Pulmonary artery endothelial cell (primary cell): ENCODE data around the gene PWWP2B. TPM values are rescaled to one million over a fixed set of nuclear protein-coding genes. Genes with fewer than 3 reads are reported as not detected.
A peak's percentile ranks its signal among the peaks of the same experiment; 100 is the strongest.

Experiments
- DNase-seq: peaks from one replicate; pipeline ENCODE4 v3.0.0-alpha.2; 2011; ENCODE audit warnings: low read depth, low spot score
- total RNA-seq: library from RNA; depleted of rRNA; stranded (reverse); fragments of >200 nt; gene quantifications from 2 replicates; pipeline ENCODE4 v1.2.3, GENCODE V29; 2014

PWWP2B gene
- total RNA-seq, 1 donor from 2014 or later: 15.6 TPM

DNA sequence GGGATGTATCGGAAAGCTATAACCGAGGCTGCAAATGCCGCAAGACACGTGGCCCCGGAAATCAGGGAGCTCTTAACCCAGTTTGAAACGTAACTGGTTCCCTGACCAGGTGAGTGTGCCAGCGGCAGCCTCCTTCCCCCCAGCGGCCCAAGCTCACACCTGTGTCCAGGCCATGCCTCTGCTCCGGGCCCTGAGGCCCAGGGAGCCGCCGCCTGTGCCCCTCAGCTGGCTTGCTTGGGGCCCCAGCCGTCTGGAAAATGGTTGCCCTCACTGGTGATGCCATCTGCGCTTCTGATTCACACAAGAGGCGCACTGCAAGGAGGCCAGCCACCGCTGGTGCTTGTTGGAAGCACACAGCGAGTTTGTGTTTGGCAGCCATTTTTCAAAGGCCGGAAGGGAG lies 9.2 kb downstream of the PWWP2B start:
- no peak for DNase-seq

DNA sequence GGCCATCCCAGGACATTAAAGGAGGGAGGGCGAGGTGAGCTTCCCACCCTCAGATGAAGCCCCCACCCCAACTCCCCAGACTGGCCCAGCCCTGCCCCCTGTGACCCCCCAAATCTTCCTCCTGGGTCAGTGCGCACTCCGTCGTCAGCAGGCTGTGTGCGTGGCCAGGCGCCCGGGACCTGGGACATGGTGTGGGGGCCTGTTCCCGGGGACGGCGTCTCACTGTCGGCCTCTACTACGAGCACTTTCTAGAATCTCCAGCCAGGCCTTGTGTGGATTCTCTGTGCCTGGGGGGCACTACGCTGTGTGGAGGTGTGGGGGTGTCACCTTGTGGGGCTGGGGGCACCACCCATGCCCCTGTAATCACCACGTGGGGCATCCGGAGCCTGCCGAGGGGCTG lies 9.8 kb downstream of the PWWP2B start:
- DNase-seq: no peak

DNA sequence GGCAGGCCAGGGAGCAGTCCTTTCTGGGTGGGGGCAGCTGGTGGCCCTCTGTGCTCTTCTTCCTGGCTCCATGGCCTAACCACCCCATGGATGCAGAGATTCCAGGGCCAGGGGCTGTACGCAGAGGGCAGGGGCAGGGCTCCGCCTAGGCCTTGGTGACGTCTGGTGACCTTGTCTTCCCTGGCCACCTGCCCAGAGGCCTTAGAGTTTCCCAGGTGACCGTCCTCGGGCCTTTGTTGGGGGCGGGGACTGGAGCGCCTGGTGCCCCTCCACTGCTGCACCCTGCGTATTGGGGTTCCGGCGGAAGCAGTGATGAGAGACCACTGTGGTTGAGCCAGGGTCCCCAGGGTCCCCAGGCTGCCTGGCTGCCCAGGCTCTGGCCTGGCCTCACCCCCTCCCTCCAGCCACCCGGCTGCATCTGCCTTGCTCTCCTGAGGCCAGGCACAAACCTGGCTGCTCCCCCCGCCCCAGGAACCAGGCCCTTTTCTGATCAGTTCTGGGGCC lies 10.3 kb downstream of the PWWP2B start:
- DNase-seq: no peak

DNA sequence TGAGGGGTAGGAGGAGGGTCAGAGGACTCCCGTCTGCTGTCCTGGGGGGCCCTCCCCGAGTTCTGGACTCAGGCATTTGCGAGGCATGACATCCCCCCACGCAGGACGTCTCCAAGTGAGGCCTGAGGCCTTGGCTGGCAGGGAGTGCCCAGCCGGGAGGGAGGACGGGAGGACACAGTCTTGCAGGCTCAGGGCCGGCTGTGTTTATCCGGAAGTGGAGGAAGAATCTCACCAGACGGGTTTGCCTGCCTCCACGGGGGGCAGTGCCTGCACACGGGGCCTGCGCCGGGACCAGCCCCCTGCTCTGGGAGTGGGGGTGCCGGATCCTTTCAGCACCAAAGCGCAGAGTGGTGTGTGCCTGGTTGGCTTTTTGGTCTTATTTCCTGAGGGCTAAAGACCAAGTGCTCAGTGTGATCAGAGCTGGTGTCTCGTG lies 10.9 kb downstream of the PWWP2B start:
- DNase-seq: peak; percentile 19

DNA sequence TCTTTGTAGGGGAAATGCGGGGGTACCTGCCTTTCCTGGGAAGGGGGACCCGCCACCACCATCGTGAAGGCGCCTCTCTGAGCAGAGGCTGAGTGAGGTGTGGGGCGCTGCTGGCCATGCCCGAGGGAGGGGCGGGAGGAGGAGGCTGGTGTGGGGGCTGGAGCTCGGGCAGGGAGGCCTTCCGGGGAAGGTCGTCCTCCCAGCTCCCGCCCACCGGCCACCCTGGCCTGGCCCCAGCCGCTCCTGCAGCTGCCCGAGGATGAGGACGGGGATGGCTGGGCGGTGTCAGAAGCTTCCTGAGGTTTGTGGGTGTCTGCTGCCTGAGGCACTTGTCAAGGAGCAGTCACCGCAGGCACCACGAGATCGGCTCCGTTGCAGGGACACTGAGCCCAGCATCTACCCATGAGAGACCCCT lies 11.4 kb downstream of the PWWP2B start:
- no peak for DNase-seq

DNA sequence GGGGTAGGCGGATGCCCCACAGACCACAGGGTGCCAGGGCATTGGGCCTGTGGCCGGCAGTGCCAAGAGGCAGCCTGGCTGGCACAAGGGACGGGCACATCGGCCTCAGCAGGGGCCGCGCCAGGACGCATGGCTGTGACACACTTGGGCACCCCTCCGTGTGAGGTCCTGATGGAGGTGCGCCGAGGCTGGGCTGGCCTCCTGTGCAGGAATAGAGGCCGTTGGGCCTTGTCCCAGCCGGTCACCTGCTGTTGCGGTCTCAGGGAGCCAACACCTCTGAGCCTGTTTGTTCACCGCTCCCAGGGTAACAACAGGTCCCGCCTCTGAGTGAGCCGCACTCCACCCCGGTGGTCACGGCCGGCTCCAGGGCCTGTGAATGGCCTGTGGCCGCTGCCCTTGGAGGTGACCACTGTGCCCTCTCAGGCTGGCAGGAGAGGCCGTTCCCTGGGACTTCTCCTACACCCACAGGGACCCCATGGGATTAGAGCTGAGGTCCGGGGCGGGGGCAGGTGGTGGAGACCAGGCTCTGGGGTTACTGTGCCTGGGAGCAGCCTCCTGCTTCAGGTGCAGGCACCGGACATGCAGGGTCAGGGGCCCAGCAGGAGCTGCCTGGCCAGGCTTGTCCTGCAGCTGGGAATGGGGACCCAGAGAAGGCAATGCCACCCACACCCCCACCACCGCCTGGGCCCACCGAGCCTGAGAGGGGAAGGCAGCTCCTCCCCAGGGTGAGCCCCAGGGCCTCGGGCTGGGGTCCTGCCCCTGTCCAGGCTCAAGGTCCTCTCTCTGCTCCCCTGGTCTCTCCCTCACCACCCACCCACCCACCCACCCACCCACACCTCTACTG lies 12.0 kb downstream of the PWWP2B start:
- DNase-seq: no peak

DNA sequence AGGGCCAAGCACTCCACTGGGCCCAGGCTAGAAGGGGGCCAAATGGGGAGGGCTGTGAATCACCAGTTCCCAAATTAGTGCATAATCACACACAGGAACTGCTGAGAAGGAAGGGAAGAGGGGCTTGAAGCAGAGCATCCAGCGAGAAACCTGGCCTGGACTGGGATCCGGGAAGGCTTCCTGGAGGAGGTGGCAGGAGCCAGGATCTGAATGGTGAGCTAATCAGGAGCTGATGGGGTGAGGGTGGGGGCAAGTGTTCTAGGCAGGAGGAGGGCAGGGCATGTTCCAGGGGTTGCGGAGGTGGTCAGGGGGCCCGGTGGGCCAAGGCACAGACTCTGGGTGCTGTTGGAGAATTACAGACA lies 12.6 kb downstream of the PWWP2B start:
- DNase-seq: no peak

DNA sequence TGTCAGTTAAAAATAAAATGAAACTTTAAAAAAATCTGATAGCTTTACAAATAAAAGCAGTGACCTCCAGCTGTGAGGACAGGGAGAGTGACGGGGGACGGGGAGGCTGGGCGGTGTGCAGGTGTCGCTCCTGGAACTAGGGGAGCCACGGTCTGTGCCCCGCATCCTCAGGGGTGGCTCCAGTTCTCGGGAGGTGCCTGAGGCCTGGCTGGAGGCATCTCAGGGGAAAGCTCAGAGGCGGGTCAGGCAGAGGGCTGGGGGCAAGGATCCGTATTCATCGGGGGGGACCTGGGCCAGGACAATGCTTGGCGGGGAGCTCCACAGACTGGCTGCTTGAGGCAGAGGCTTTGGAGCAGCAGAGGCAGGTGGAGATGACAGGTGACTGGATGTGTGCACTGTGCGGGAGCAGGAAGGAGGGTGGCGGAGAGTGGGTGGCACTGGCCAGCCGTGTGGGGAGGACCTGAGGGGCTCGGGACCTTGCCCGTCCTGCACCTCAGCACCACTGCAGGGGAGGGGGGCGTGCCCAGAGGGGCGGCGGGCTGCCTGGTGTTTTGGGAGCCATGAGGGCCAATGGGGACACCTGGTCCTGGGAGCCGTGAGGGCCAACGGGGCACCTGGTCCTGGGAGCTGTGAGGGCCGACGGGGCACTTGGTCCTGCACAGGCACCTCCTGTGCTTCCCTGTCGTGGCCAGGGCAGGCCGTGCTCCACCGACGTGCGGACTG lies 13.2 kb downstream of the PWWP2B start:
- no peak for DNase-seq

DNA sequence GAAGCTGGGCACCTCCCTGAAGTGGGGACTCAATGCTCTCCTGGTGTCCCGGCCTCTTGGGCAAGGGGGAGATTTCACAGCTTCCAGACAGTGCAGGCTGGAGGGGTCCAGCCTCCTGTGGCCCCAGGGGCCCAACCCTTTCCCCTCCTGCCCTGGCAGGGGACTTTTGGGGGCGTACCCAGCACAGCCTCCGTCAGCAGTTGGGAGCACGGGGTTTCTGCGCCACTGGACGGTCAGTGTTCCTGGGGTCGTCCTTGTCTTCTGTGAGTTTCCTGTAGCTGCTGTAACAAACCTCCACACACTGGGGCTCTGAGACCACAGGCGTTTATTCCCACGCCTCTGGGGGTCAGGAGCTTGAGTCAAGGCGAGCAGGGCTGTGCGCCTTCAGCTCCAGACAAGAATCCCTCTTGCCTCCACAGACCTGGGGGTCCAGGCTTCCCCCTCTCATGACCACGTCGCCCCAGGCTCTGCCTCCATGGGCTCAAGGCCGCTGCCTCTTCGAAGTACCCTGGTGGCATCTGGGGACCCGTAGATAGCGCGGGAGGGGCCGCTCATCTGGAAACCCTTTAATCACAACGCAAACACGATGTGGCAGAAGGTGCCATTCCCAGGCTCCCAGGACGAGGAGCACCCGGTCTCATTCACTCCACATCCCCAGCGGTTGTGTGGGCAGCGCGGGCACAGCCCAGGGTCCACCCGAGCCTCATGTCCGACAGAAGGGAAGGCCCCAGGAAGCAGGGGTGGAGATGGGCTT lies 14.0 kb downstream of the PWWP2B start:
- DNase-seq: no peak

DNA sequence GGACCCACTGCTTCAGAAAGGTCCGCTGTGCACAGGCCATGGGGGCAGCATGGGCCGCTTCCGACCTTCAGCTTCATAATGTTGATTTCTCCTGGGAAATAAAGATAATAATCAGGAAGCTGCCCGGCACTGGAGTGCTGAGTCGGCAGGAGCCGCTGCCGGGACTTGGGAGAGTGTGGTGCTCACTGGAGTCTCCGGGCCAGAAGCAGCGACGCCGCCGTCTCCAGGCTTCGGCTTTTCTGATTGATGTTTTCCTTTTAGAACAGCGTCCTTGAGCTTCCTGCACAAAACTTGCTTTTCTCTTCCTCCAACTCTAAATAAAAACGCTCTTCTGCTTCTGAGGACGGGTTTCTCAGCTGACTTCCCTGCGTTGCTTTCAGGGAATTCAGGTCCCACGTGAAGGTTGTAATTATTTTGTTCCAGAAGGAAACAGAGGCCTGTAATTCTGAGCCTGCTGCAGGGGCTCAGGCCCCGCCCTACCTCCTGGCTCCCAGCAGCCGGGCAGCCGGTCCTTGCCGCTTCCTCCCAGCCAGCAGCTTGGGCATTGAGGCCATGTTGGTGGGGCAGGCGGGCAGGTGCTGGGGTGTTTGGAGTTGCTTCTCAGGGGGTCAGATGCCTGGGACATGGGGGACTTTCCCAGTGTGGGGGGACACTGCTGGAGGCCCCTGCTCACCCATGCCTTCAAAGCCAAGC lies 14.7 kb downstream of the PWWP2B start:
- DNase-seq: no peak

DNA sequence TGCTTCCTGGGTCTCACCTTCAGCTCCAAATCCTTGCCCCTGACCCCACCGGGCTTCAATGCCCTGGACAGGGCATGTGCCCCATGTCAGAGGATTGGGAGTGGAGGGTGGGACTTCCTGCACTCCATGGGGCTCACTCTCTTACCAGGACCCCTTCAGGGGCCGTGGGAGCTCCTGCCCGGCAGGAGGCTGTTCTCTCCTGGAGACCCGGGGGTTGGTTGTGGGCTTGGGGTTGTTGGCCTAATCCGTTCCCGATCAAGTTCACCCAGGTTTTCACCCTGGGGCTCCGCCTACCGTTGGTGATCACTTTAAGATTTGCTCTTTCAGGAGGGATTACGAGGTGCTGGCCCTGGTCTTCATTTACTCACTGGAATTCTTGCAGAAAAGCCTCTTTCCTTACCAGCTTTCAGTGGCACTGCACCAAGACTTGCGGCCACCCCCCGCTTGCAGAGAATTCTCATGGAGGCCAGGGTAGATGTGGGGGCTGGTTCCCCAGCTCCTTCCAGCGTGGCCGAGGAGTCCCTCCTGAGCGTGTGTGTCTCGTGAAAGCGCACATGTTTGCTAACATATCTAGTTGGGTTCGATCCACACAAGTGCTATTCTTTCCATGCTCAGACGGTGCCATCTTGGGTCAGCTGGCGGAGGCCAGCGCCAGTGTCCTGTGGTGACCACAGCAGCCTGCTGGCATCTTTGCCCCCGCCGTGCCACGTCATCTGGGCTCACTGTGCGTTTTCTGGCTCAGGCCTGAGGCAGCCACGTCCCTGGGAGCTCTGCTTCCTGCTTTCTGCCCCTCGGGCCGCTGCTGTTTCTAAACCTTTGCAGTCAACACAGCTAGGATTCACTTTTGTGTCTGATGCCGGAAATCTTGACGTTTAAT lies 15.6 kb downstream of the PWWP2B start:
- no peak for DNase-seq

DNA sequence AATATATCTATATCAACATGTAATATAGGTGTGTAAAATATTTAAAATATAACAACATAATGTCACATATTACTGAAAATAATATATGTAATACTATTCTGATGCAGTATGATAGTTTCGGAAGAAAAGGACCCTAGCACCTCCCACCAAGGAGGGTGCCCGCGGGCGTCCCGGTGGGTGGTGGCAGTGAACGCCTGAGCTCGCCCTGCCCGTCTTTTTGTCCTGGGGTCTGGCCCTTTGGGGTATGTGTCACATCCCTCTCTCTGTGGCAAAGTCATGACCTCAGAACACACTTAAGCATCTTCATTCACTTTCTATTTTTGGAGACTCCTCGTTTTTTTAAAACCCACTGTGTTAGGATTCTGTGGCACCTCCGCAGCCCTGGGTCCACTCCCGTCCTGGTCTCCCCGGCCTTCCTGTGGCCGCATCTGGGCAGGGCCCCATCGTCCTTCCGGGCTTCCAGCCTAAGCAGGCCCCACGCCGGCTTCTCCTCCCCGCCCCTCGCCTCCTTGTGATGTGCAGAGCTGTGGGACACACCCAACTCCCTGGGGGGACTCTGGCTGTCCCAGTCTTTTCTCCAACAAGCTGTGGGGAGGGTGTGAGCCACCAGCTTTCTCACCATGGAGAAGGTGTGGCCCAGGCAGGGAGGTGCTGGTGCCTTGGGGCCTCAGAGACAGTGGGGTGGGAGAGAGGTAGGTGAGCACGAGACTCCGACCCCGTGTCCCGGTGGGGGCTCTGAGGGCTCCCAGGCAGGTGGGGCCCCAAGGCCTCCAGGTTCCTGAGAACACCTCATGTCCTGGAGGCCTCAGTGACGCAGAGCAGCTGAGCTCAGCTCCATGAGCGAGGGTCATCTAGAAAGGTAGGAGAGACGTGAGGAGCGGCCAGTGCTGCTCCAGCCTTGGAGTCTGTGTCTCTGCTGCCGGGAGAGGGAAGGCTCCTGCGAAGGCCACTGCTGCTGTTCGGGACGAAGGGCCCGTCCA lies 16.5 kb downstream of the PWWP2B start:
- no peak for DNase-seq

DNA sequence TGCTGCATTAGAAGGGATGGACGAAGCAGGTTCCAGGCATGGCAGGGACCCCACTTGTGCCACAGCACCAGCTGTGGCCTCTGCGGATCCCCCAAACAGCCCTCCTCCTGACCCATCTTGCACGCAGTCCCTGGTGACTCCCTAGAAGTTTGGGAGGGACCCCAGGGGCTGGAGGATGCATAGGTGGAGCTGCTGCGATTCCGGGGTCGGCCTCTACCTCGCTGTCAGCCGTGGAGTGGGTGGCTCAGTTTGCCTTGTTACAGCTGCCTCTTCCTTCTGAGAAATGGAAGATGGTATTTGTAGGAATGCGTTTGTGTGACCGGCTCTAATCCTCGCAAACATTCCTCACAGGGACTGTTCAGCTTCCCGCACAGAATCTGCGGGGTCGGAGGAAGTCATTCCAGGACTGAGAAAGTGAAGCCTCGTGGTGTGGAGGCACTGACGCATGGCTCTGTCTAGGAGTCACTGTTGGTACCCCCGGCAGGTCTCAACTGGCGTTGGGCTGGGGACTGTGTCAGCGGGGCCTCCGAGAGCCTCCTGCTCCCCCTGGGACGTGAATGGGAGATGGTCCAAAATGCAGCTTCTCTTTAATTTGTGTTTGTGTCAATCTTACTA lies 17.5 kb downstream of the PWWP2B start:
- no peak for DNase-seq

DNA sequence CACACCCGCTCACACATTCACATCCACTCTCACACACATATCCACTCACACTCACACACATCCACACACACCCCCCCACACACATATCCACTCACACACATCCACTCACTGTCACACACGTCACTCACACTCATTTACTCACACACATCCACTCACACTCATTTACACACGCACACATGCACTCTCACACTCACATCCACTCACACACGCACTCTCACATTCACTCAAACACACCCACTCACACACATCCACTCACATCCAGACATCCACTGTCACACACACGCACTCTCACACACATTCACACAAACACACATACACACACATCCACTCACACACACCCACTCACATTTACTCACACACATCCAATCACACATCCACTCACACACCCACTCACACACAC lies 18.3 kb downstream of the PWWP2B start:
- DNase-seq: no peak

DNA sequence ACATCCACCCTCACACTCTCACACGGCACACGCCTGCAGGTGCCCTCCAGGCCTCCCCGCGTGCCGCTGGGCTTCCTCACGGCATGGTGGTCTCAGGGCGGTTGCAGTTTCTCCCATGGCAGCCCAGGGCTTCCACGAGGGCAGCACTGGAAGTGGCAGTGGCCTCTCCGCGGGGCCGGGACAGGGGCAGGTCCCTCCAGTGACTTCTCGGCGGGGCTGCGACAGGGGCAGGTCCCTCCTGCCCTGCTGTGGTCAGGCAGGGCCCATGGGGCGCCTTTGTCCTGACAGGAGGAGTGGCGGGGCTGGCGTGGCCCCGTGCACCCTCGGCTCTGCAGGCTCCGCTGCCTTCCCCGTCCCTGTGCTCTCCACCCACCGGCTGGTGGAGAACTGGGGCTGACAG lies 19.0 kb downstream of the PWWP2B start:
- DNase-seq: no peak

DNA sequence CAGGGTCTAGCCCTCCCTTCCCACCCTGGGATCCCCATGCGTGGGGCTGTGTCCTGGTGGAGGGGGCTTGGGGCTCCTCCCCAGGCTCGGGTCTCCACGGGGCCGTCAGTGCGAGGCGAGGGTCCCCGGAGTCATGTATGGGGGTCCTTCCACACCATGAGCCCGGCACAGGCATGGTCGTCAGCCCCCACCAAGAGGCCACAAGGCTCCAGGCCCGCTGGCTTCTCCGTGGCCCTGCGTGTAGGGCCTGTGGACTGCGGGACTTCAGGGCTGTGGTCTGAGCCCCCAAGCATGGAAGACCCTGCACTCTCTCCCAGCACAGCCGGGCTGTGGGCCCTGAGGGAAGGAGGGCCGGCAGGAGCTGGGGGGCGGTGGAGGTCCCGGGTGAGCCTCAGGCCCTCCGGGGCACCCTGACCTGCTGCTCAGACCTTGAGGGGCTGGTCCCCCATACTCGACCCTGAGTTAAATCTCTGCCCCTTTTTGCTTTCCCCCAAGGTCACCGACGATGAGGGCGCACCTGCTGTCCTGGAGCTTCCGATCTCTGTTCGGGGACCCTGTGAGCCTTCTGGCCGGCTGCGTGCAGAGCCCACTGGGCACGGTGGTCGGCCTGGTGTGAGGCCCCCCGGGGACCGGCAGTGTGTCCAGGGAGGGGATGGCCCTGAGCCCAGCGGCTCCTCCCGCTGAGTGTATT lies 19.7 kb downstream of the PWWP2B start:
- DNase-seq: no peak

DNA sequence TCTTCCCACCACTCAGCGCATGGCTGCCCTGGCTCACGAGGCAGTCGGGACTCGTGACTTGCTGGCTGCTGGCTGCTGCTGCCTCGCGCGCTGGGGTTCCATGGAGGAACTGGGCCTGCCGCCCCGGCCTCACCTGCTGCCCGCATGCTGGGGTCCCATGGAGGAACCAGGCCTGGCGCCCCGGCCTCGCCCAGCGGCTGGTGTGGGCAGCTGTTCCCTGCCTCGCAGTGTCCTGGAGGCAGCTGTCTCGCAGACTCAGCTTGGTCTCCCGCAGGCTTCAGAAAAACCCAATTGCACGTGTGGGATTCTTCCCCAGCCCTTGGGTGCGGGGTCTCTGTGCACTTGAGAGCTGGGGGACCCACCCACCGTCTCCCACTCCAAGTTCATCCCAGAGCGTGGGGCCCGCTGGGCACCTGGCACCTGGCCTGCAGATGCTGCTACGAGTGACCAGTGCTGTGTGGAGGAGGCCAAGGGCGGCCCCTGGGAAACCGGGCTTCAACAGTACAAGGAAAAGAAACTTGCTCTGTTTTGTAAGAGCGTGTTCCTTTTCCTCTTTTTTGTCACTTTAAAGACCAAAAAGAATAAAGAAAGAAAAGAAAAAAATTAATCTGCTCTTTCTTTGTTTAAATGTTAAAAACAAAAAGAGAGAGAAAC lies 20.4 kb downstream of the PWWP2B start:
- DNase-seq: no peak
